Body of pancreas (tissue), 4 donors: ENCODE results near the gene PLD1.

Experiments used
- POLR2A ChIP-seq, 3 donors: fragments of 450-650 bp; IDR thresholded peaks; one replicate each; pipeline ENCODE4 v1.6.1; 2016; ENCODE audit warnings: antibody characterized with exemption in 3 of 3, mild to moderate bottlenecking in 2 of 3
- TF ChIP-seq, protein P1 (sequence below), 7 experiments: fragments of 450-650 bp in 4 of 7; fragments of 200-600 bp in 3 of 7; sonication (generic) in 3 of 7; IDR thresholded peaks; one replicate each; pipeline ENCODE4 v1.5.1; 2016 to 2019; ENCODE audit warnings: antibody characterized with exemption in 7 of 7

DNA sequence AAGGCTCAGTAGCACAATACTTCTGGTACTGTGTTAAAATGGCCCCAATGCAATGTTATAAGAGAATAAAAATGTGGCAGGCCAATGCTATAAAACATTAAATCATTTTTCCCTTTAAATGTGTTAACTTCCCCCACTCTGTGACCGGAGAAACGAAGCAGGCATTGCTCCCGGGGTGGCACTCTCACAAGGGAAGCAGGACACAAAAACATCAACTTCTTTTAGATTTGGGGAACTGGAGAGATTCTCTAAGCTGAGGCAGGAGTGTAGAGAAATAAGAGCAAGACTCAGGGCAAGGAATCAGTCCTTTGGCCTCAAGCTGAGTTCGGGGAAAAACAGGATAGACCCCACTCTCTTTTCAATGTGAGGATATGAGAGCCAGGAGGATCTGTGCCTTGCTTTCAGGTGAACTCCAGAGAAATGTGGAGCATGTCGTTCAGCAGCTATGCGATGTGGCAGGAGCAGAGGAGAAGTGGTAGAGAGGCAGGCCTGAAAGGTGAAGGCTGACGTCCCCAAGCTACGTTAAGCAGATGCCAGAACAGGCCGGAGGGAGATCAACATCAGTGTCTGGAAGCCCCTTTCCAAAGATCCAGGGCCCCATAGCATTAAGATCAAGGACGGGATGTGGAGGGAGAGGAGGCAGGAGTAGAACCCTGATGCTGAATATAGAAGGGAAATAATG lies 160.2 kb downstream of the PLD1 start:
- TF ChIP-seq, protein P1, sequence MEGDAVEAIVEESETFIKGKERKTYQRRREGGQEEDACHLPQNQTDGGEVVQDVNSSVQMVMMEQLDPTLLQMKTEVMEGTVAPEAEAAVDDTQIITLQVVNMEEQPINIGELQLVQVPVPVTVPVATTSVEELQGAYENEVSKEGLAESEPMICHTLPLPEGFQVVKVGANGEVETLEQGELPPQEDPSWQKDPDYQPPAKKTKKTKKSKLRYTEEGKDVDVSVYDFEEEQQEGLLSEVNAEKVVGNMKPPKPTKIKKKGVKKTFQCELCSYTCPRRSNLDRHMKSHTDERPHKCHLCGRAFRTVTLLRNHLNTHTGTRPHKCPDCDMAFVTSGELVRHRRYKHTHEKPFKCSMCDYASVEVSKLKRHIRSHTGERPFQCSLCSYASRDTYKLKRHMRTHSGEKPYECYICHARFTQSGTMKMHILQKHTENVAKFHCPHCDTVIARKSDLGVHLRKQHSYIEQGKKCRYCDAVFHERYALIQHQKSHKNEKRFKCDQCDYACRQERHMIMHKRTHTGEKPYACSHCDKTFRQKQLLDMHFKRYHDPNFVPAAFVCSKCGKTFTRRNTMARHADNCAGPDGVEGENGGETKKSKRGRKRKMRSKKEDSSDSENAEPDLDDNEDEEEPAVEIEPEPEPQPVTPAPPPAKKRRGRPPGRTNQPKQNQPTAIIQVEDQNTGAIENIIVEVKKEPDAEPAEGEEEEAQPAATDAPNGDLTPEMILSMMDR (IDR thresholded peaks at IDR 0.05): no peak
- TF ChIP-seq POLR2A (IDR thresholded peaks at IDR 0.05): no peak
